GM12878 (cell line): ENCODE data around the gene S100A14.

Experiments
- CBFB ChIP-seq: IDR thresholded peaks from 2 replicates; pipeline ENCODE4 v1.6.1; 2016; ENCODE audit warnings: antibody characterized with exemption, low read depth
- CTCF ChIP-seq, 3 experiments: IDR thresholded peaks in 2 of 3; conservative IDR thresholded peaks in 1 of 3; 2 replicates each; pipeline ENCODE4 v1.5.1; 2011; ENCODE audit warnings: low read depth in 3 of 3, low read length in 3 of 3, mild to moderate bottlenecking in 3 of 3, control low read depth in 2 of 3, moderate library complexity in 2 of 3, inconsistent platforms in 1 of 3, mixed read lengths in 1 of 3; ENCODE audit not compliant: control insufficient read depth in 2 of 3, insufficient read depth in 1 of 3; ENCODE audit errors: extremely low read depth in 1 of 3
- JUND ChIP-seq: IDR thresholded peaks from 2 replicates; pipeline ENCODE4 v1.6.1; 2012; ENCODE audit warnings: low read depth, mild to moderate bottlenecking, low read length, improper control_type of control experiment, moderate library complexity
- MAX ChIP-seq: IDR thresholded peaks from 2 replicates; pipeline ENCODE4 v1.6.1; 2012; ENCODE audit warnings: low read depth, low read length, improper control_type of control experiment
- POLR2A ChIP-seq: IDR thresholded peaks from 2 replicates; pipeline ENCODE4 v1.6.1; 2011; ENCODE audit warnings: low read depth, mild to moderate bottlenecking, low read length
- SMC3 ChIP-seq: IDR thresholded peaks from 2 replicates; pipeline ENCODE4 v1.6.1; 2011; ENCODE audit warnings: low read length, improper control_type of control experiment, borderline replicate concordance
- STAT1 ChIP-seq: fragments of 450-650 bp; conservative IDR thresholded peaks from 2 replicates; pipeline ENCODE4 v1.6.1; 2014; ENCODE audit warnings: antibody characterized with exemption, mild to moderate bottlenecking
- TAF1 ChIP-seq: IDR thresholded peaks from 2 replicates; pipeline ENCODE4 v1.6.1; 2011; ENCODE audit warnings: mild to moderate bottlenecking, low read depth, low read length, borderline replicate concordance
- USF1 ChIP-seq: IDR thresholded peaks from 2 replicates; pipeline ENCODE4 v1.6.1; 2011; ENCODE audit warnings: borderline replicate concordance, low read depth, mild to moderate bottlenecking, moderate library complexity, mixed read lengths, low read length; ENCODE audit not compliant: insufficient read depth; ENCODE audit errors: extremely low read length
- ZNF274 ChIP-seq: IDR thresholded peaks from one replicate; pipeline ENCODE4 v1.8.0; 2011; ENCODE audit not compliant: insufficient read length, insufficient read depth

GRCh38 chr1:153614906-153615305 is 1.2 kb downstream of the S100A14 start:
- no peak for TF ChIP-seq USF1
- TF ChIP-seq TAF1, result no peak
- no peak for TF ChIP-seq POLR2A
- TF ChIP-seq STAT1, result no peak
- TF ChIP-seq CTCF (IDR thresholded peaks at IDR 0.05 in 2 of 3, conservative IDR thresholded peaks at IDR 0.05 in 1 of 3; ENCODE audit: control insufficient read depth in 2 of 3, extremely low read depth in 1 of 3, insufficient read depth in 1 of 3, low read depth in 3 of 3, low read length in 3 of 3), result no peak
- TF ChIP-seq ZNF274, result no peak
- no peak for TF ChIP-seq MAX
- no peak for TF ChIP-seq CBFB
- no peak for TF ChIP-seq JUND
- TF ChIP-seq SMC3, result no peak
